HG03571 (cell line): ENCODE data around the gene SPX.
A peak's percentile ranks its signal among the peaks of the same experiment; 100 is the strongest.

ENCODE experiments used
- ATAC-seq: cut with Tn5 transposase; IDR thresholded peaks from one replicate; pipeline ENCODE4 v1.9.1; 2021; ENCODE audit not compliant: unreplicated experiment

SPX gene

DNA sequence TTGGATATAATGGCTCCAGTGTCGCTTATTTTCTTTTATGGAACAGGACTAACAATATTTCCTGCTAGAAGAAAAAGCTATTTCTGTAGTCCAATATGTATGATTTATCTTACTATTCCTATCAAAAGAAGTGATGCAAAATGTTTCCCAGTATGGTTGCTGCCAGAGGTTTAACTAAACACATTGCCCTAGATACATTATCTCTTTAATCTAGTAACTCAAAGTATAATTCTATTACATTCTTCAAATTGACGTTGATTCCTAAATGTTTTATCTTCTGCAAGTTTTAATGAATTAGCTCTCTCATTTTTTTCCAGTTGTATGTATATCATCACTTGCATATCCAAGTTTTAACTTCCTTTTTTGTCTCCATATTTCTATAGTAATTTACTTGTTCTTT lies 50.3 kb downstream of the SPX start:
- no peak for ATAC-seq

DNA sequence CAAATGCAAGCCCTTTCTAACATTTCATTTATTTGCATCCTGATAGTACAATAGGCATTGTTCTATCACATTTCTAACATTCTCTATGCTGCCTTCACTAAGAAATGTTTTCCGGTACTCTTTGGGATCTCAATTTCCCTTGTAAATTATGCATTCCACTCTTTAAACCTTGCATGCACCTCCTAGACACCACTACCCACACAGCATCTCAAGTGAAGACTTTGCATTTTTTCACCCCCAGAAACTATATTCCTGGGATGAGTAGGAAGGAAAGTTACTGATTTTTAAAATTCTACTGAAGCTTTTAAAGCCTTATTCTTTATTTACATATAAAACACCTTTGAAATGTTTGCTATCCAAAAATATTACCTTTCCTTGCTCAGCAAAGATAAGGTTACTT lies 51.4 kb downstream of the SPX start:
- no peak for ATAC-seq

DNA sequence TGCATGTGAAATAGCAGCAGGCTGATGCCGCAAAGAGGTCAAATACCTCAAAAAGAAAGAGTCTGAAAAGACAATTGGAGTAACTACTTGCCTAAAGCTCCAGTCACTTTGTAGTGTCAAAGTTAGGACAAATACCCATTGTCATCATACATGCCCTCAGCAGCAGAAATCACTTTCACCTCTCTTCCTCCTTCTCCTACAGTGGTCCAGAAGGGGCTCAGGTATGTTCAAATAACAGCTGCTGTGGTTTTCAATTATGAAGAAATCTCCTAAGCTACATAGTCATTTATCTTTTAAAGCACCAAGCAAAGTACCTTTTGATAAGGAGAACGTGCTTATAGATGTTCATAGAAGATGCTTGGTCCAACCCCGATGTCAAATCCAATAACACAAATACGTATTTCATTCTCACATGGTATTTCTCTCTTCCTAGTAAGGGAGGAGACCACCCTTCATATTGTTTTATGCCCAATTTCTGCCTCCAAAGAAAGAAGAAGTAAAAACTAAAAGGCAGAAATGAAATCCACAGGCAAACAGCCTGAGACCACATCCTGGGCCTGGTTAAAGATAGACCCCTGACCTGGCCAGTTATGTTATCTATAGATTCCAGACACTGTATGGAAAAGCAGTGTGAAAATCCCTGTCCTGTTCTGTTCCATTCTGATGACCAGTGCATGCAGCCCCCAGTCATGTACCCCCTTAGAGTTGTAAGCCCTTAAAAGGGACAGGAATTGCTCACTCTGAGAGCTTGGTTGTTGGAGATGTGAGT lies 54.8 kb downstream of the SPX start:
- peak; percentile 56 for ATAC-seq
